ENCODE results near the gene SLC26A11.
"Not testable (repeated sequence)": the region's sequence is repeated elsewhere in the genome, so short reads cannot be mapped to it uniquely, and the experiment has no call there.

SLC26A11 gene

GRCh38 chr17:80287806-80288567 lies 67.8 kb downstream of the SLC26A11 start:
- DNase-seq = no peak

GRCh38 chr17:80289616-80290015 lies 69.4 kb downstream of the SLC26A11 start:
- DNase-seq = no peak

- no peak for DNase-seq
Observed at GRCh38 chr17:80290156-80290555, 69.9 kb downstream of the SLC26A11 start.

- no peak for DNase-seq
Observed at GRCh38 chr17:80291260-80291659, 71.0 kb downstream of the SLC26A11 start.

GRCh38 chr17:80291691-80292487 lies 71.7 kb downstream of the SLC26A11 start:
- no peak for DNase-seq

- DNase-seq = peak; percentile 12
Observed at GRCh38 chr17:80292521-80292971, 72.3 kb downstream of the SLC26A11 start.

- DNase-seq = no peak
Observed at GRCh38 chr17:80294210-80294609, 74.0 kb downstream of the SLC26A11 start.

- DNase-seq = no peak
Observed at GRCh38 chr17:80294653-80295052, 74.4 kb downstream of the SLC26A11 start.

GRCh38 chr17:80295146-80295545 lies 74.9 kb downstream of the SLC26A11 start:
- DNase-seq = no peak

- DNase-seq = no peak
Observed at GRCh38 chr17:80295559-80295958, 75.3 kb downstream of the SLC26A11 start.

GRCh38 chr17:80296221-80296620 lies 76.0 kb downstream of the SLC26A11 start:
- DNase-seq = no peak

- no peak for DNase-seq
Observed at GRCh38 chr17:80297996-80298560, 77.9 kb downstream of the SLC26A11 start.

GRCh38 chr17:80299350-80300100 lies 79.3 kb downstream of the SLC26A11 start:
- DNase-seq = not testable (repeated sequence)

GRCh38 chr17:80300756-80301155 lies 80.5 kb downstream of the SLC26A11 start:
- DNase-seq = not testable (repeated sequence)
